Activated CD4-positive, CD25-positive, alpha-beta regulatory T cell treated with anti-CD3 and anti-CD28 coated beads, Interleukin-2, amount 50 U/mL, for 24 hours (primary cell): Measurements from ENCODE around the gene PGBD5.
A peak's percentile ranks its signal among the peaks of the same experiment; 100 is the strongest.

Source experiments
- ATAC-seq, 2 donors: fragments of 150-1000 bp; cut with Tn5 transposase; one replicate each; pipeline ENCODE4 v1.10.0; 2021; ENCODE audit warnings: mild to moderate bottlenecking in 1 of 2, moderate library complexity in 1 of 2

Gene PGBD5

GRCh38 chr1:230300322-230301301 is 125.5 kb downstream of the PGBD5 start:
- ATAC-seq: no peak

DNA sequence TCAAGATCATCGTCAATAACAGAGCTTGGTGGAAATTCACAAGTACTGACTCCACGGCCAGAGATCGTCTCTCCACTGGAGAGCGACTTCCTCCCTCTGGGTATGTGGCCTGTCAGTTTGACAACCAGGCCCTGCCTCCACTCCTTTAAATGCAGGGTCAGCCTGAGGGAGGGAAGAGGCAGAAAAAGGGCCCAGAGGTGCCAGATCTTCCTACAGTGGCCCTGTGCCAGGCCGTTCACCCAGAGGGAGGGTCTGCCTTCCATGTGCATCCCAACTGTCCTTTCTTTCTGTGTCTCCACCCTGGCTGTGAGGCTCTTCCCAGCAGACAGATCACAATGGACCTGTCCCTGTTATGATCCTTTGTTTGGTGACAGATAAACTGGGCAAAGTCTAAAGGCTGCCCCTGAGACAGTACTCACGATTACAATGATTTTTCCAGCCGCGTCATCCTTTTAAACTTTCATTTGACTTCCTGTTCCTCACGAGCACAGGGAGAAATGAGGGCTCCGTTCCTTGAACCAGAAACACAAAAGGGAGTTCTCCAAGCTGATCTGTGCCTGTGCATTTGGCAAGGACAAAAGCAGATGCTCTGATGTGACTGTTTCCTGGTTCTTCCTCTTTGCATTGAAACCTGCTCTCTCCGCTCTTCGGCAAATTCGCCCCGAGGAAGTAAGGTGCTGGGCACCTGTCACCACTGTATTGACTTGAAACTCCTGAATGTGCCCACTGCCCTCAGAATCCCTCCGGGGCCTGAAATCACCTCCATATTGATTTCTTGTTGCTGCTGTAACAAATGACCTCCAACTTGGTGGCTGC is 126.7 kb downstream of the PGBD5 start:
- ATAC-seq: no peak

DNA sequence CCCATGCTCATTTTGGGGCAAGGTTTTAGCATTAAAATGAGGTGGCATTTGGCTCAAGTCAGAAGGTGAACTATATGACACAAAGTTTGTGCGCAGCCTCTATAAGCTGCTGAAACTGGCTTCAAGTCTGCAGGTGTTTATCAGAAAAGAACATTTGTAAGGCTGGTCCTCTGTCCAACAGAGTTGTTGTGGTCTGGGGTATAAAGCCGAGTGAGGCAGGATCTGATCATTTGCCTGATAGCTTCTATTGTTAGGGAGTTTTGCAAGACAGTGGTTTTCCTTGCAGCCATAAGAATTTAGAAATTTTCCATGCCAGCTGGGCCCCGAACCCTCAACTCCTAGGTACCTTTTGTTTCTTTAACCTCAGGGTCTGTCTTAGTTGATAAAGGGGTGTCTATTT is 130.8 kb downstream of the PGBD5 start:
- ATAC-seq: no peak

DNA sequence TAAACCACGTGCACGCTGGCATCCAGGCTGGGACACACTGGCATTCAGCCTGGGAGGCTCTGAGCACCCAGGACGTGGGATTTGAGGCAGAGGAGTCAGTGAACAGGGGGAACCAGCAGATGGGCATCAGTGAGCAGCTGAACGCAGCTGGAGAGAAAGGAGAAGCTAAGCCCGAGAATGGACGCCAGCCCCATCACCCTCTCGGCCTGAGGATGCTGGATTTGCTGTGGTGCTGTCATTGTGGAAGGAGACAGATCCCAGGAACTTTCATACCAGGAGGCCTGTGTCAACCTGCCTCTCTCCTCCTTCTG is 132.8 kb downstream of the PGBD5 start:
- no peak for ATAC-seq

- ATAC-seq: no peak
Measured at GRCh38 chr1:230292689-230293389, 133.3 kb downstream of the PGBD5 start.

- no peak for ATAC-seq
Measured at GRCh38 chr1:230291731-230292620, 134.2 kb downstream of the PGBD5 start.

GRCh38 chr1:230289350-230289644 is 136.8 kb downstream of the PGBD5 start:
- ATAC-seq: no peak

DNA sequence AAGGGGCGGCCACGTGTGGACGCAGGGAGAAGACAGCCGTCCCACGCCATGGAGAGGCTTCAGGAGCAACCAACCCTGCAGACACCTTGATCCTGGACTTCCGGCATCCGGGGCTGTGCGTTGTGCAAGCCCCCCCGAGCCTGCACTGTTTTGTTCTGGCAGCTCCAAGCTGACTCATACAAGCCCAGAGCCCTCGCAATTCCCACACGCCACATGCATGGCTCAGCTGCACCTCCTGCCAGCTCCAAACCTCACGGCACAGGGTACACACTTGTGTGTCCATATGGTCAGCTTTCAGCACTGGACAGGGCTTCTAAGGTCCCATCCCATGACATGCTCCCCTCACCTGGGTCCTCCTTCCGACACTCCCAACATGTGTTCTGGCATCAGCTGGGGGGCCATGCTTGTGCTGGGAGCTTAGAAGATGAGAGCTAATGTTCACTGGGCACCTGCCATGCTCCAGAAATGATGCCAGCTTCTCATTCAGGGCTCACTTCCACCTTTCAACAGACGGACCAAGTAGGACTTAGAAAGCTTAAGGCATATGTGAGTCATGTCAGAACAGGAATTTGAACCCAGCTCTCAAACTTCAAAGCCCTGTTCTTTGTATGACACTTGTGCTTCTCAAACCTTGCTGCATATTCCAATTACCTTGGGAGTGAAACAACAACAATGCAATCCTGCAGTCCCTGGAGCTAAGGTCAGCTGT is 137.3 kb downstream of the PGBD5 start:
- no peak for ATAC-seq

DNA sequence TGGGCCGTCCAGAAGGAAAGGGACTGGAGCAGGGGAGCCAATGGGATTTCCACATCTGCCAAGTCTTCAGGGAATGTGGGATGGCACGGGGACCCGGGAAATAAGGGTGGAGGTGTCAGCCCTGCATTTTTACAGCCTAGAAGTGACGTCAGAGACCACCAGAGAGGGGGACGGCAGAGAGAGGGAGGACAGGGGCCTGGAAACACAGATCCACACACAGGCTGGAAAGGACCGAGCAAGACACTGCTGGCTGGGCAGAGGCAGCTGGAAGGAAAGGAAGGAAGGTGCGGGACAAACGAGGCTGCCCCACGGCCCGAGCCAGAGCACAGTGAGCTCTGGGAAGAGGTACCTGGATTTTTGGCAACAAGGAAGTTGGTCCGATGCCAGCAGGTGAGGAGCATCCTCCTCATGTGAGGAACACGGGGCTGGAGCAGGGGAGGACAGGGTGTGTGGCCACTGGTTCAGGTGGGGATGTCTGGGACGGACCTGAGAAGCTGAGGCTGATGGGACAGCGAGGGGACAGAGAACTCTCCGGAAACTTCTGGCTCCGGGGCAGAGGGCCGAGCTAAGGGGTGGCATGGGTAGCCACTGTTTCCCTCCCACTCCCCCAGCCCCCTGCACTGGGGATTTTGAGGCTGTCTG is 138.3 kb downstream of the PGBD5 start:
- ATAC-seq: no peak

DNA sequence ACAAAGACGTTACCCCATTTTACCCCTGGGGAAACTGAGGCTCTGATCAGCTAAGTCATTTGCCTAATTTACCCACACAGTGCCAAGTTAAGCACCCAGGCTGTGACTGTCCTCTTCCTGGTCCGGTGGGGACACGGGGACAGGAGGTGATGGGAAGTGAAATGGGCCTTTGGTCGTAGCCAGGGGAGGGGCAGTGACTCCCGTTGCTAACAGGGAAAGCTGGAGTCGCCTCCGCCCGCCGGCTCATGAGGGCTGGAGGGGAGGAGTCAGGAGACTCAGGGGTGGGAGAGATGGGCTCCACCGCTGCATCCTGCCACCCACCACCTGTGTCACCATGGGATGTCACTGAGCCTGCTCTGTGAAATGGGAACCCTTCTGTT is 139.3 kb downstream of the PGBD5 start:
- ATAC-seq: no peak

- ATAC-seq: no peak
Measured at GRCh38 chr1:230286166-230286889, 139.8 kb downstream of the PGBD5 start.

- ATAC-seq: no peak
Measured at GRCh38 chr1:230285351-230285750, 140.8 kb downstream of the PGBD5 start.

DNA sequence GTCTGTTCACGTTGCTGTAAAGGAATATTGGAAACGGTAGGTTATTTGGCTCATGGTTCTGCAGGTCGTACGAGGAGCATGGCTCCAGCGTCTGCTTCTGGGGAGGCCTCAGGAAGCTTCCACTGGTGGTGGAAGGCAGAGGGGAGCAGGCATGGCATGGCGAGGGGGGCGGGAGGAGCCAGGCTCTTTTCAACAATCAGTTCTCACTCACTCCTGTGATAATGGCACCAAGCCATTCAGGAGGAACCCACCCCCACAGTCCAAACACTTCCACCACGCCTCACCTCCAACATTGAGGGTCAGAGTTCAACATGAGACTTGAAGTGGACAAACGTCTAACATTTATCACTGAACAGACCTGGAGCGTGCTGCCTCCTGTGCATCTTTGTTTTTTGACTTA is 141.2 kb downstream of the PGBD5 start:
- ATAC-seq: no peak

DNA sequence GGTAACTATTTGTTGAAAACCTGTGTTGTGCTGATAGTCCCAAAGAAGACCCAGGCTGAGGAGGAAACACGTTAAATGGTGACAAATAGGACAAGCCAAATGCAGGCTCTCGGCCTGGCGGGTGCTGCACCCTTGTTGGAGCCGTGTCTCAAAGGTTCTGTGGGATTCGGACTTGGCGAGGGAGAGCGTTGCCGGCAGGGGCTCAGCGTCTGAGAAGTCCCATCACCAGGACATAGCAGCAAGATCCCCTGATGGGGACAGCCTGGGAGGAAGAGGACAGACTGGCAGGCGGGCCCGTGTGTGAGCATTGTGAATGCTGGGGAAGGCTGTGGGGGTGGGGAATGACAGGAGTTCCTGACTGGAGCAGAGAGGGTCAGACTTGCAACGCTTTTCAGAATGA is 142.5 kb downstream of the PGBD5 start:
- ATAC-seq: no peak

DNA sequence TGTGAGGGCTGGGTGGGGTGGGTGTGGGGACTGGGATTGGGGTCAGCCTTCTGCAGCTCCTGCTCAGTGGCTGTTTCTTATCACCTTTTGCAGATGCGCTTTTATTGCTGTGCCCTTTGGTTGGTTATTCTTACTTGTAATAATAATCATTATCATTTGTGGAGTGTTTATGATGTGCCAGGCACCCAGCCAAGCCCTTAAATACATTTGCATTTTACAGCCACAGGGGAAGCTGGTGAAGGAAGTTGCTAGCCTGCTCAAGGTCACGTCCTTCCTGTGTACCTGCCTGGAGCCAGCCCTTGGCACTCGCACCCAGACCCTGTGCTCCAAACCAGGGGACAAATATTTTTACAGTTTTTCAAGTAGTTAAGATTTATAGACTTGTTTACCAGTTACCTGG is 144.0 kb downstream of the PGBD5 start:
- ATAC-seq: no peak

DNA sequence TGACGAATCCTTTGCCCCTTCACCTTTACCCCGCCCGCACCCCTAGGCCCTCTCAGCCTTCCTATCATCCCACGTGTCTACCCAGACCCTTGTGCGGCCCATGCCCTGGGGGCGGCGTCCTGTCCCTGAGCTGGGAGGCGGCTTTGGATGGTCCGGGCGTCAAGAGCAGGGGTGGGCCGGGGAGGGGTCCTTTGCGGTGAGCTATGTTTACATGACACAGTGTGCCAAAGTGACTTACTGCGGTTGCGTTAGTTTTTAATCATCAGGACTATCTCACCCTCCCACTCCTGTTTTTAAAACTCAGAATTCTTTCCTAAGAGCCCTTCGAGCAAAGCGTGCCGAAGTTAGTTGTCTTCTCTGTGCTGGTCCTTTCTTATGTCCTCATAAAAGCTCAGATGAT is 144.6 kb downstream of the PGBD5 start:
- peak in 1 of 2 donors; percentile 33 for ATAC-seq

DNA sequence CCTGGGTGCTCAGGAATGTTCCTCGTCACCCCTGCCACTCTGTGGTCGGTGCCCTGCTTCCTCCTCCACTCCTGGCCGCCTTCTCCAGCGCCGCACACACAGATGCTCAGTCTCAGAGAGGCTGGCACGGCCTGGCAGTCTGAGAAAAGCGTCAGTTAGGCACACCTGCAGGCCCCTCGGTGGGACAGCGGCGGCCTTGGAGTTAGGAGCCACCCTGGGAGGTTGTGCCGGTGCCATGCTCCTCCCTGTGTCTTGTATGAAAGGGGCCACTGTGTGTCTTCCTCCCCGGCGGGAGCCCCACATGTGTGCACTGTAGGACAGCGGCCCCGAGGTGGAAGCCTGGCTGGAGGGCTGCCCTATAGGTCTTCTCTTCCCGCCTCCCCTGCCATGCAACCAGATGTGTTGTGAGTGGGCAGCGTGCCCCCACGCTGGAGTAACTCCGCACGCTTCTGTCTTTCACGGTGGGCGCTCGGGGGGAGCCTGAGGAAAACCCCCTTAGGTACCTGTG is 145.2 kb downstream of the PGBD5 start:
- no peak for ATAC-seq

DNA sequence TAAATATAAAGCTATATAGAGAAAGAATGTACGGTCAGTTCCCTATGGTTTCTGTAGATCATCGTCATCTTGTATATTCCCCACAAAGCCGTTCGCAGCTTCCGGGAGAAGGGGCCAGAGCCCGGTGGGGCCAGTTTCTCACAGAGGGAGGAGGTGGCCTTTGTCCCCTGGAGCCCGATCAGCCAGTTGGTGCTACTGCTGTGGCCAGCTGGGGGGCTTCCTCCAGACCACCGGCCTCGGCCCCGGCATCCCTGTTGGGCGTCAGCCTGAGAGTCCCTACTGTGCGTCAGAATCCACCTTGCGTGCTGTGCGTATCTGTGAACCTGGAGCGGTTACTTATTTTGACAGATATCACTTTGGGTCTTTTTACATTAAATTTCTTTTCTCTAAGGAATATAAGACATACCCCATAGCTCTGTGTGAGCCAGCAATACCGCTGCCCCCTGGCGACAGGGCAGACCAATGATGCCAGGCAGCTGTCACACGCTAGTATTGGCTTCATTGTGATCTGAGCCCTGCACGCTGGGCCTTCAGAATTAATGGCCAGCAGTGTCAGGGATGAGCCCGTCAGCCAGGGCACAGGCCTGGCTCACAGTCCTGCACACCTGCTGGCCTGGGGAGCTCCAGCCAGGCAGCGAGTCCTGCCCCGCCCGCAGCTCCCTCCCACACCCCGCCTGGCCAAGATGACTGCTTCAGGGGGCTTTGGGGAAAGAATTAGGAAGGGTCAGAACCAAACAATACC is 145.9 kb downstream of the PGBD5 start:
- ATAC-seq: no peak

GRCh38 chr1:230279583-230279945 is 146.6 kb downstream of the PGBD5 start:
- no peak for ATAC-seq
